Measurements from ENCODE around the gene EML3.

The EML3 gene

DNA sequence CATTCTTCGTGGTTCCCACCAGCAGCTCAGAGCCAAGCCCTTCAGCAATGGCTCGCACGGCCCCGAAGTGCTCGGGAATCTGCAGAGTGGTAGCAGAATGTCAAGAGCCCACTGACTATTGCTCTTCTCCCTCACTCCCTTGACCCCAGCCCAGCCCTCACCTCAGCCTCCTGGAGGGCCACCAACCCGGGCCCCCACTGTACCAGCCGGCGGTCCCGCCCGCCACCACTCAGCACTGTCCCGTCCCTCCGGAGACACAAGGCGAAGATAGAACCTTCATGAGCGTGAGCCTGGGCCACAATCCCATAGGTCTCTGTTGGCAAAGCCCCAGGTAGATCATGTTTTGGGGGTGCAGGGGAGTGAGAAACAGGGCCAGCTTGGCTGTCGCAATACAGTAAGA is 6.7 kb downstream of the EML3 start:
- Histone ChIP-seq H2AFZ (ENCODE audit: low read depth) (no peak overlapping the region), H3K27ac (no peak overlapping the region), H4K20me1 (ENCODE audit: insufficient read depth) (no peaks in the 10 kb centered on the region), H3K36me3 (ENCODE audit: insufficient read depth) (no peaks in the 10 kb centered on the region), H3K4me1 (ENCODE audit: low read depth, poor library complexity, severe bottlenecking) (peaks cover 14% of the 10 kb centered on the region), H3K9ac (no peak overlapping the region), H3K27me3 (ENCODE audit: insufficient read depth, low read depth) (no peaks in the 10 kb centered on the region), H3K79me2 (ENCODE audit: insufficient read depth, low read depth) (peaks cover 6% of the 10 kb centered on the region), H3K4me2 (no peak overlapping the region), H3K4me3 (IDR thresholded peaks at IDR 0.05; ENCODE audit: insufficient read depth, low read depth, low read length) (no peak overlapping the region)
- TF ChIP-seq, protein P1, sequence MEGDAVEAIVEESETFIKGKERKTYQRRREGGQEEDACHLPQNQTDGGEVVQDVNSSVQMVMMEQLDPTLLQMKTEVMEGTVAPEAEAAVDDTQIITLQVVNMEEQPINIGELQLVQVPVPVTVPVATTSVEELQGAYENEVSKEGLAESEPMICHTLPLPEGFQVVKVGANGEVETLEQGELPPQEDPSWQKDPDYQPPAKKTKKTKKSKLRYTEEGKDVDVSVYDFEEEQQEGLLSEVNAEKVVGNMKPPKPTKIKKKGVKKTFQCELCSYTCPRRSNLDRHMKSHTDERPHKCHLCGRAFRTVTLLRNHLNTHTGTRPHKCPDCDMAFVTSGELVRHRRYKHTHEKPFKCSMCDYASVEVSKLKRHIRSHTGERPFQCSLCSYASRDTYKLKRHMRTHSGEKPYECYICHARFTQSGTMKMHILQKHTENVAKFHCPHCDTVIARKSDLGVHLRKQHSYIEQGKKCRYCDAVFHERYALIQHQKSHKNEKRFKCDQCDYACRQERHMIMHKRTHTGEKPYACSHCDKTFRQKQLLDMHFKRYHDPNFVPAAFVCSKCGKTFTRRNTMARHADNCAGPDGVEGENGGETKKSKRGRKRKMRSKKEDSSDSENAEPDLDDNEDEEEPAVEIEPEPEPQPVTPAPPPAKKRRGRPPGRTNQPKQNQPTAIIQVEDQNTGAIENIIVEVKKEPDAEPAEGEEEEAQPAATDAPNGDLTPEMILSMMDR (conservative IDR thresholded peaks at IDR 0.05; ENCODE audit: low read depth, low read length): no peak

DNA sequence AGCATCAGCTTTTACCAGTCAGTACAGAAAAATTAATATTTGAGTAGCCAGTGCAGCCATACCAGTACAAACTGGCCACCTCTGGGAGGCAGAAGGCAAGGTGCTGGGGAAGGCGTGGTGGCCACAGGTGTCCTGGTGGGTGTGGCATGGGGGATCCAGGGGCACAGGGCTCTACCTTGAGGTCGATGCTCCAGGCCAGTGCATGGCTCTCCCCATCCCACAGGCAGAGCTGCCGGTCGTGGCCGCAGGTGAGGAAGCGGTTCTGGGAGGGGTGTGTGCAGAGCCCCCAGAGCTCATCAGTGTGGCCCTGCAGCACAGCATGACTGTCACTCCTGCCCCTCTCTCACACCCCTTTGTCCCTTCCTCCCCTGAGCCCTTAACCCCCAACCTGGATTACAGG is 7.1 kb downstream of the EML3 start:
- H3K4me1 ChIP-seq (ENCODE audit: low read depth, poor library complexity, severe bottlenecking): peaks cover 10% of the 10 kb centered on the region
- no peak overlapping the region for H3K4me2 ChIP-seq
- no peaks in the 10 kb centered on the region for H4K20me1 ChIP-seq (ENCODE audit: insufficient read depth)
- TF ChIP-seq, protein P1 (conservative IDR thresholded peaks at IDR 0.05; ENCODE audit: low read depth, low read length): no peak
- peaks cover 10% of the 10 kb centered on the region for H3K79me2 ChIP-seq (ENCODE audit: insufficient read depth, low read depth)
- no peak overlapping the region for H2AFZ ChIP-seq (ENCODE audit: low read depth)
- H3K4me3 ChIP-seq (IDR thresholded peaks at IDR 0.05; ENCODE audit: insufficient read depth, low read depth, low read length): no peak overlapping the region
- no peak overlapping the region for H3K27ac ChIP-seq
- no peak overlapping the region for H3K9ac ChIP-seq
- no peaks in the 10 kb centered on the region for H3K27me3 ChIP-seq (ENCODE audit: insufficient read depth, low read depth)
- no peaks in the 10 kb centered on the region for H3K36me3 ChIP-seq (ENCODE audit: insufficient read depth)

- H3K27ac ChIP-seq: no peak overlapping the region
- no peak overlapping the region for H3K4me2 ChIP-seq
- no peak overlapping the region for H2AFZ ChIP-seq (ENCODE audit: low read depth)
- H3K36me3 ChIP-seq (ENCODE audit: insufficient read depth): no peaks in the 10 kb centered on the region
- H3K4me1 ChIP-seq (ENCODE audit: low read depth, poor library complexity, severe bottlenecking): peaks cover 17% of the 10 kb centered on the region
- no peaks in the 10 kb centered on the region for H3K27me3 ChIP-seq (ENCODE audit: insufficient read depth, low read depth)
- H4K20me1 ChIP-seq (ENCODE audit: insufficient read depth): no peaks in the 10 kb centered on the region
- peaks cover 19% of the 10 kb centered on the region for H3K79me2 ChIP-seq (ENCODE audit: insufficient read depth, low read depth)
- no peak overlapping the region for H3K9ac ChIP-seq
- H3K4me3 ChIP-seq (IDR thresholded peaks at IDR 0.05; ENCODE audit: insufficient read depth, low read depth, low read length): no peak overlapping the region
- TF ChIP-seq, protein P1 (conservative IDR thresholded peaks at IDR 0.05; ENCODE audit: low read depth, low read length): no peak
These were observed 8.0 kb downstream of the EML3 start for GRCh38 chr11:62604460-62605120.

DNA sequence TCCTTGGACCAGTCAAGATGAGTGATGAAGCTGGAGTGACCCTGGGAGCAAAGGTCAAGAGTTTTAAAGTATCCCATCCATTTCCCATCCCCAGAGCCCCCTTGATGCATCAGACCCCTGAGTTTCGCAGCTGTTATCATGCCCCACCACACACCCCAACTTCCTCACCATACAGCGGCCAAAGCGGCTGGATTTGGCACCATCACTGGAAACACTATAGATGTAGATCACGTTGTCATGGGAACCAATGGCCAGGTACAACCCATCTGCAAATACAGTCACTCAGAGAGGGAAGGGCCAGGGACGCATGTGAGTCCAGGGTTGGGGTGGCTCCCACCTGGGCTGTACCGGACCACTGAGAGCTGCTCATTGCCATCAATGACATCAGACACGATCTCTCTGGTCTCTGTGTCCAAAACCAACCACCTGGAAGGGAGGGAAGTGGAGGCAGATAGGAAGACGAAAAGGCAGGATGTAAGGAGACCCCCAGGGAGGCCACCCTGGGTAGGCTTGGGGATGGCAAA is 8.7 kb downstream of the EML3 start:
- Histone ChIP-seq H3K36me3 (ENCODE audit: insufficient read depth) (no peaks in the 10 kb centered on the region), H3K4me2 (no peak overlapping the region), H3K27ac (no peak overlapping the region), H3K27me3 (ENCODE audit: insufficient read depth, low read depth) (no peaks in the 10 kb centered on the region), H3K9ac (no peak overlapping the region), H2AFZ (ENCODE audit: low read depth) (no peak overlapping the region), H3K4me1 (ENCODE audit: low read depth, poor library complexity, severe bottlenecking) (peaks cover 25% of the 10 kb centered on the region), H4K20me1 (ENCODE audit: insufficient read depth) (no peaks in the 10 kb centered on the region), H3K4me3 (IDR thresholded peaks at IDR 0.05; ENCODE audit: insufficient read depth, low read depth, low read length) (no peak overlapping the region), H3K79me2 (ENCODE audit: insufficient read depth, low read depth) (peaks cover 27% of the 10 kb centered on the region)
- TF ChIP-seq, protein P1 (conservative IDR thresholded peaks at IDR 0.05; ENCODE audit: low read depth, low read length): no peak

All from KMS-11 (cell line).